HL-60 (cell line): ENCODE results near the gene ERFE.

Experiments used
- DNase-seq, 2 experiments: peaks; one replicate each; pipeline ENCODE4 v3.0.0-alpha.2; 2010 to 2020; ENCODE audit warnings: low read depth in 1 of 2, low spot score in 1 of 2
- H3K27ac ChIP-seq: fragments of 250-450 bp; sonication (Bioruptor Pico); replicated peaks from 2 replicates; pipeline ENCODE4 v1.5.1; 2020; ENCODE audit warnings: mild to moderate bottlenecking, moderate library complexity
- H3K27me3 ChIP-seq: fragments of 250-450 bp; sonication (Bioruptor Pico); 2 replicates; pipeline ENCODE4 v1.5.1; 2021; ENCODE audit warnings: mild to moderate bottlenecking, moderate library complexity; ENCODE audit not compliant: insufficient read depth, poor library complexity, severe bottlenecking
- H3K4me3 ChIP-seq: replicated peaks from 2 replicates; pipeline ENCODE4 v1.5.1; 2011; ENCODE audit warnings: mild to moderate bottlenecking, control low read depth, low read length; ENCODE audit not compliant: insufficient read depth
- GABPA ChIP-seq: IDR thresholded peaks from 2 replicates; pipeline ENCODE4 v1.6.1; 2012; ENCODE audit warnings: low read depth
- POLR2AphosphoS5 ChIP-seq: IDR thresholded peaks from 2 replicates; pipeline ENCODE4 v1.6.1; 2012; ENCODE audit warnings: low read depth
- SPI1 ChIP-seq: IDR thresholded peaks from 2 replicates; pipeline ENCODE4 v1.6.1; 2012; ENCODE audit warnings: low read depth, mild to moderate bottlenecking, borderline replicate concordance
- TF ChIP-seq, protein P1 (sequence below): IDR thresholded peaks from 2 replicates; pipeline ENCODE4 v1.6.1; 2012; ENCODE audit warnings: low read depth; ENCODE audit not compliant: insufficient replicate concordance
- TF ChIP-seq, protein P2 (sequence below): IDR thresholded peaks from one replicate; pipeline ENCODE4 v1.5.1; 2011; ENCODE audit warnings: low read length, control low read depth, inconsistent platforms; ENCODE audit not compliant: insufficient read depth

The ERFE gene

DNA sequence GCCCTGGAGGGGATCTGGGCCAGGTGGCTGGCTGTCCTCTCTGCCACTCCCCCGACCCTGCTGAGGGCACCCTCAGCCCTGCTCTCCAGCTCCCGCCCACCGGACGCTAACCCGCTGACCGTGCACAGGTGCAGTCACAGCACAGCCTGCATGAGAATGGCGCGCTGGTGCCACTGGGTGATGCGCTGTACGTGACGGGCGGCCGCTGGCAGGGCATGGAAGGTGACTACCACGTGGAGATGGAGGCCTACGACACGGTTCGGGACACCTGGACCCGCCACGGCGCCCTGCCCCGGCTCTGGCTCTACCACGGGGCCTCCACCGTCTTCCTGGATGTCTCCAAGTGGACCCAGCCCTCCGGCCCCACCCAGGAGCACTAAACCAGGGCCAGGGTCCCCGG is 8.1 kb upstream of the ERFE start:
- Histone ChIP-seq H3K27me3 (no peaks in the 10 kb centered on the region), H3K27ac (no peak overlapping the region), H3K4me3 (no peak overlapping the region)
- TF ChIP-seq, protein P1, sequence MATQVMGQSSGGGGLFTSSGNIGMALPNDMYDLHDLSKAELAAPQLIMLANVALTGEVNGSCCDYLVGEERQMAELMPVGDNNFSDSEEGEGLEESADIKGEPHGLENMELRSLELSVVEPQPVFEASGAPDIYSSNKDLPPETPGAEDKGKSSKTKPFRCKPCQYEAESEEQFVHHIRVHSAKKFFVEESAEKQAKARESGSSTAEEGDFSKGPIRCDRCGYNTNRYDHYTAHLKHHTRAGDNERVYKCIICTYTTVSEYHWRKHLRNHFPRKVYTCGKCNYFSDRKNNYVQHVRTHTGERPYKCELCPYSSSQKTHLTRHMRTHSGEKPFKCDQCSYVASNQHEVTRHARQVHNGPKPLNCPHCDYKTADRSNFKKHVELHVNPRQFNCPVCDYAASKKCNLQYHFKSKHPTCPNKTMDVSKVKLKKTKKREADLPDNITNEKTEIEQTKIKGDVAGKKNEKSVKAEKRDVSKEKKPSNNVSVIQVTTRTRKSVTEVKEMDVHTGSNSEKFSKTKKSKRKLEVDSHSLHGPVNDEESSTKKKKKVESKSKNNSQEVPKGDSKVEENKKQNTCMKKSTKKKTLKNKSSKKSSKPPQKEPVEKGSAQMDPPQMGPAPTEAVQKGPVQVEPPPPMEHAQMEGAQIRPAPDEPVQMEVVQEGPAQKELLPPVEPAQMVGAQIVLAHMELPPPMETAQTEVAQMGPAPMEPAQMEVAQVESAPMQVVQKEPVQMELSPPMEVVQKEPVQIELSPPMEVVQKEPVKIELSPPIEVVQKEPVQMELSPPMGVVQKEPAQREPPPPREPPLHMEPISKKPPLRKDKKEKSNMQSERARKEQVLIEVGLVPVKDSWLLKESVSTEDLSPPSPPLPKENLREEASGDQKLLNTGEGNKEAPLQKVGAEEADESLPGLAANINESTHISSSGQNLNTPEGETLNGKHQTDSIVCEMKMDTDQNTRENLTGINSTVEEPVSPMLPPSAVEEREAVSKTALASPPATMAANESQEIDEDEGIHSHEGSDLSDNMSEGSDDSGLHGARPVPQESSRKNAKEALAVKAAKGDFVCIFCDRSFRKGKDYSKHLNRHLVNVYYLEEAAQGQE: no peak
- TF ChIP-seq SPI1 (no peak), GABPA (no peak), POLR2AphosphoS5 (no peak)
- TF ChIP-seq, protein P2, sequence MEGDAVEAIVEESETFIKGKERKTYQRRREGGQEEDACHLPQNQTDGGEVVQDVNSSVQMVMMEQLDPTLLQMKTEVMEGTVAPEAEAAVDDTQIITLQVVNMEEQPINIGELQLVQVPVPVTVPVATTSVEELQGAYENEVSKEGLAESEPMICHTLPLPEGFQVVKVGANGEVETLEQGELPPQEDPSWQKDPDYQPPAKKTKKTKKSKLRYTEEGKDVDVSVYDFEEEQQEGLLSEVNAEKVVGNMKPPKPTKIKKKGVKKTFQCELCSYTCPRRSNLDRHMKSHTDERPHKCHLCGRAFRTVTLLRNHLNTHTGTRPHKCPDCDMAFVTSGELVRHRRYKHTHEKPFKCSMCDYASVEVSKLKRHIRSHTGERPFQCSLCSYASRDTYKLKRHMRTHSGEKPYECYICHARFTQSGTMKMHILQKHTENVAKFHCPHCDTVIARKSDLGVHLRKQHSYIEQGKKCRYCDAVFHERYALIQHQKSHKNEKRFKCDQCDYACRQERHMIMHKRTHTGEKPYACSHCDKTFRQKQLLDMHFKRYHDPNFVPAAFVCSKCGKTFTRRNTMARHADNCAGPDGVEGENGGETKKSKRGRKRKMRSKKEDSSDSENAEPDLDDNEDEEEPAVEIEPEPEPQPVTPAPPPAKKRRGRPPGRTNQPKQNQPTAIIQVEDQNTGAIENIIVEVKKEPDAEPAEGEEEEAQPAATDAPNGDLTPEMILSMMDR: no peak
- no peak for DNase-seq

DNA sequence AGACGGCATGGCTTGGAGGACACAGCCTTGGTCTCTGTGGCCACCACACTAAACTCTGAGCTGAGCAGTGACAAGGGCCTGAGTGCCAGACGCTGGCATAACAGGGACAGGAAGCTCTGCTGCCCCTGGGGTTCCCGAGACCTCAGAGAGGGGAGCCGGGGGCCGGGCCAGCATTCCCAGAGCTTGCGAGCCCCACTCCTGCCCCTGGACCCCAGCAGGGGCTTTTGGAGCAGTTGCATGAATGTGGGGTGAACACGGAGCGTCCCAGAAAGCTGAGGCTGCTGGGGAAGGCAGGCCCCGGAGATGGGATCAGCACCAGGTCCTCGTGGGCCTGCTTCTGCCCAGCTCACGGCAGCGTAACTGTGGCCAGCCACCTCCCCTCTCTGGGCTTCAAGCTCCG is 7.6 kb upstream of the ERFE start:
- Histone ChIP-seq H3K27ac (no peak overlapping the region), H3K27me3 (no peaks in the 10 kb centered on the region), H3K4me3 (no peak overlapping the region)
- TF ChIP-seq, protein P1: no peak
- no peak for DNase-seq

DNA sequence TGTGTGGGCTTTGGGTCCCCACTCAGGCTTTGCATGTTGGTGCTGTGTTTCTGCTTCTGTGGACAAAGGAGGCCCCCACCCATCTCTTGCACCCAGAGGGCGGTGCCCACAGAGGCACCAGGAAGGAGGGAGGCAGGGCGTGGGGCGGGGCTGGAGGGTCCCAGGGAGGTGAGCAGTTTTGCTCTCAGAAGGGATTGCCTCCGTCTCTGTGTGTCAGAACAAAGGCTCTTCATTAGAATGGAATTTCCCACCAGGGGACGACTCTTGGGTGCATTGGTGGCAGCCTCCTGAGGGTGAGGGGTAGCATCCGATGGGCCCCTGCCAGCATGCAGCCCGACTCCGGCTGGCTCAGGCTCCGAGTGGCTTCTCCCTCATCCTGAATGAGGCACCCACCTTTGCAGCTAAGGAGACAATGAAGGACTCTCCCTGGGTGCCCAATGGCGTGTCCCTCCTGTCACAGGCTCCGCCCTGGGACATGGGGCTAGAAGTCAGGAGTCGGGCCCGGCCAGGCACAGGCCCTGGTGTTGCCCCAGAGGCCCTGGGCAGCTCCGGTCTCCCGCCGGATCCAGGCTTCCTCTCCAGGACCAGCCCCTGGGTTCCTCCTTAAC is 7.0 kb upstream of the ERFE start:
- Histone ChIP-seq H3K27me3 (no peaks in the 10 kb centered on the region), H3K27ac (no peak overlapping the region), H3K4me3 (no peak overlapping the region)
- no peak for TF ChIP-seq SPI1
- no peak for DNase-seq

DNA sequence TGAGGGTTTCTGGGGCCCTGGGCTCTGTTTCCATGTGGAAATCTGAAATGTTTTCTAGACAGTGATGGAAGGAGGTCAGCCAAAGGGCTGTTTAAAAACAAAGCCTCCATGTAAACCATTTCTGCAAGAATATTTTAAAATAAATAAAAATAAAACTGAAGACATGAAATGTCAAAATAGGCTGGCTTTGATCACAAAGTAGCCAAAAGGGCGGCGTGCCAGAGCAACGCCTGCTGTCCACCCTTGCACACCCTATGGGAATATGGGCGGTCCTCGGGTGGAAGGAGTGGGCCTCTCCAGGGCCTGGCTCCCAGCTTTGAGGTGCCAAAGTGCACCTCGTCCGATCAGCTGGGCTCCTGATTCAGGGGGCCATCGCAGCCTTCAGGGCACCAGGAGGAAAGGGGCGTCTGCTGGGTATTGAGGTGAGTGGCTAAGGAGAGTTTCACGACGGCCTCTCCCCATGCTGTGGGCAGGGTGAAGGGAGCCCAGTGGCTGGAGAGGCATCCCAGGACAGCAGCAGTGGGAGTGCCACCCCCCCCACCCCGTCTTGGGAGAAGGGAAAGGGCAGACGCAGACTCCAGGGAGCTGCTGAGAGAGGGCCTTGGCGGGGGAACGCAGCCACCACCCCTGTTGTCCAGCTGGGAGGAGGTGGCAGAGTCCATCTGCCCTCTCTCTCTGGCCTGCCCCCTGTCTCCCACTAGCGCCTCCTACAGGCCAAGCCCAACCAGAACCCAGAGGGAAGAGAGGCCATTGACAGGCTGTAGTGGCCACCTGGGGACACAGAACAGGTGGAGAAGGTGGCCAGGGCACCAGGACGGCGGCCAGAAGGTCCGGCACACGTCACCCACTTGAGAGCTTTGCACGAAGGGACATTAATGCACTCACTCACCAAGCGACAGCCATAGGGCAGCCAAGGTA is 5.7 kb upstream of the ERFE start:
- no peaks in the 10 kb centered on the region for H3K27me3 ChIP-seq
- no peak overlapping the region for H3K27ac ChIP-seq
- no peak for TF ChIP-seq GABPA
- TF ChIP-seq POLR2AphosphoS5: no peak
- TF ChIP-seq, protein P2: no peak
- TF ChIP-seq SPI1: no peak
- TF ChIP-seq, protein P1: no peak
- no peak for DNase-seq
- no peak overlapping the region for H3K4me3 ChIP-seq
